Hepatocyte (in vitro differentiated cells): Measurements from ENCODE around the gene PPP2R2B. TPM values are rescaled to one million over a fixed set of nuclear protein-coding genes. Genes with fewer than 3 reads are reported as not detected.

Source experiments
- DNase-seq: peaks from one replicate; pipeline ENCODE4 v3.0.0-alpha.2; 2016; ENCODE audit warnings: low spot score
- H2AFZ ChIP-seq: fragments of 200-600 bp; sonication (generic); 2 replicates; pipeline ENCODE4 v1.6.0; 2016; ENCODE audit warnings: antibody characterized with exemption, mild to moderate bottlenecking
- H3K27ac ChIP-seq: fragments of 200-600 bp; sonication (generic); 2 replicates; pipeline ENCODE4 v1.5.1; 2016; ENCODE audit warnings: mild to moderate bottlenecking
- H3K27me3 ChIP-seq: fragments of 200-600 bp; sonication (generic); 2 replicates; pipeline ENCODE4 v1.6.1; 2016
- H3K36me3 ChIP-seq: fragments of 200-600 bp; sonication (generic); replicated peaks from 2 replicates; pipeline ENCODE4 v1.5.1; 2016; ENCODE audit warnings: low read depth; ENCODE audit not compliant: insufficient read depth
- H3K4me1 ChIP-seq: fragments of 200-600 bp; sonication (generic); 2 replicates; pipeline ENCODE4 v1.5.1; 2016; ENCODE audit warnings: mild to moderate bottlenecking, moderate library complexity; ENCODE audit not compliant: insufficient read depth
- H3K4me2 ChIP-seq: fragments of 200-600 bp; sonication (generic); 2 replicates; pipeline ENCODE4 v1.6.0; 2016
- H3K4me3 ChIP-seq: fragments of 200-600 bp; sonication (generic); 2 replicates; pipeline ENCODE4 v1.5.1; 2016; ENCODE audit warnings: mild to moderate bottlenecking
- H3K79me2 ChIP-seq: fragments of 200-600 bp; sonication (generic); 2 replicates; pipeline ENCODE4 v1.6.0; 2017; ENCODE audit warnings: mild to moderate bottlenecking
- H3K9me2 ChIP-seq: fragments of 200-600 bp; sonication (generic); replicated peaks from 2 replicates; pipeline ENCODE4 v1.6.0; 2017; ENCODE audit warnings: mild to moderate bottlenecking; ENCODE audit not compliant: insufficient read depth
- H3K9me3 ChIP-seq: fragments of 200-600 bp; sonication (generic); 2 replicates; pipeline ENCODE4 v1.5.1; 2016; ENCODE audit warnings: low read depth, mild to moderate bottlenecking
- H4K20me1 ChIP-seq: fragments of 200-600 bp; sonication (generic); 2 replicates; pipeline ENCODE4 v1.6.0; 2016; ENCODE audit warnings: mild to moderate bottlenecking; ENCODE audit not compliant: insufficient read depth, poor library complexity, severe bottlenecking
- CTCF ChIP-seq: fragments of 200-600 bp; sonication (generic); IDR thresholded peaks from 2 replicates; pipeline ENCODE4 v1.5.1; 2016; ENCODE audit warnings: antibody characterized with exemption, mild to moderate bottlenecking; ENCODE audit not compliant: poor library complexity
- EZH2 ChIP-seq: fragments of 200-600 bp; sonication (generic); IDR thresholded peaks from 2 replicates; pipeline ENCODE4 v1.6.1; 2016; ENCODE audit warnings: antibody characterized with exemption, mild to moderate bottlenecking, borderline replicate concordance
- EZH2phosphoT487 ChIP-seq: fragments of 200-600 bp; sonication (generic); IDR thresholded peaks from one replicate; pipeline ENCODE4 v1.6.1; 2018; ENCODE audit warnings: antibody characterized with exemption, mild to moderate bottlenecking, low read depth, moderate library complexity; ENCODE audit not compliant: unreplicated experiment, severe bottlenecking
- WGBS: methylation state at CpG from one replicate; pipeline ENCODE4 v1.1.6; 2016; ENCODE audit warnings: low lambda C conversion rate; ENCODE audit errors: missing lambda C conversion rate; 5-methylcytosine and 5-hydroxymethylcytosine counted together
- polyA plus RNA-seq: library from polyadenylated mRNA; unstranded; fragments of >200 nt; fragmentation: Nextera tagmentation; extraction: Ambion mirVana; gene quantifications from 2 replicates; pipeline ENCODE4 v1.2.1, GENCODE V29; 2016
- total RNA-seq: library from RNA; depleted of rRNA; stranded (reverse); fragments of >200 nt; gene quantifications from 2 replicates; pipeline ENCODE4 v1.2.3, GENCODE V29; 2014

PPP2R2B gene
- total and polyA plus RNA-seq, 2 experiments from 2014 or later: 2.3 to 3.2 TPM

GRCh38 chr5:146890731-146891440, 12.3 kb upstream of the PPP2R2B start:
- no peaks in the 10 kb centered on the region for H3K79me2 ChIP-seq
- peaks cover 4% of the 10 kb centered on the region for H3K4me1 ChIP-seq
- no peaks in the 10 kb centered on the region for H3K36me3 ChIP-seq
- no peak overlapping the region for H3K4me2 ChIP-seq
- 63% methylated on average over 1 of the region's 1 CpG for WGBS
- no peak for TF ChIP-seq EZH2phosphoT487
- TF ChIP-seq EZH2: no peak
- no peak for TF ChIP-seq CTCF
- H3K9me3 ChIP-seq: no peaks in the 10 kb centered on the region
- no peak overlapping the region for H3K4me3 ChIP-seq
- H2AFZ ChIP-seq: no peak overlapping the region
- H3K27me3 ChIP-seq: no peaks in the 10 kb centered on the region
- DNase-seq: no peak
- no peaks in the 10 kb centered on the region for H4K20me1 ChIP-seq
- H3K9me2 ChIP-seq: no peaks in the 10 kb centered on the region
- H3K27ac ChIP-seq: no peak overlapping the region

DNA sequence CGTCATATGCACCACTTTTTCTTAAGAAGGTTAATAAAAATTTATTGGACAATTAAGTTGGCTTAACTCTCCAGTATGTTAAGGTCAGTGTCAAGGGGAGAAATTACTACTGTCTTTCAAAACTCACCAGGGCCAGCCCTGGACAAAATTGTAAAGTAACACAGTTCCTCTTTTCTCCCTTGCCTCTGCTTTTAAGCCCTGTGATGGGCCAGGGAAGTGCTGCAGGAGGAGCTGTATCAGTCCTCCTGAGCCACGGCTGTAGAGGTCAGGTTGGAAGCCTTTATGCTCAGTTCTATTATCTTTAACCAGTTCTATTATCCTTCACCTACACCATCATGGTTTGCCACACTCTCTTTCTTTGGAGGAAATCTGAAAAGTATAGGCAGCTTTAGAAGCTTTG, 11.5 kb upstream of the PPP2R2B start:
- no peaks in the 10 kb centered on the region for H4K20me1 ChIP-seq
- WGBS: 65% methylated on average over 2 of the region's 2 CpGs
- TF ChIP-seq EZH2 (no peak), CTCF (no peak), EZH2phosphoT487 (no peak)

DNA sequence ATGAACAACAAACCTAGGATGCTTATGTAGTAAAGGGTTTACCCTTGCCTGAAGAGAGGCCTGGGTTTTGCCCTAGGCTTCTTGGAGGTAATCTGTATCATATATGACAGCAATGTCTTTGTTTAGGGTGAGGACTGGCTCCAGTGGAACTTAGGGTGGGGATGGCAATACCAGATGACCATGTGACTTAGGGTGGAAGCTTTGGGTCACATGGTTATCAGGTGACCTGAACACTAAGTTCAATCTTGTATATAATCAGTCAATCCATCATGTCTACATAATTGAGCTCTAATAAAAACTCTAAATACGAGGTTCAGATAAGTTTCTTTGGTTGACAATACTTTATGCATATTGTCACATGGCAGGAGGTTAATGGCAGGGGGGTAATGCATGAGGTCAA, 10.6 kb upstream of the PPP2R2B start:
- Histone ChIP-seq H3K9me3 (no peaks in the 10 kb centered on the region), H3K4me1 (peaks cover 10% of the 10 kb centered on the region), H2AFZ (no peak overlapping the region), H3K79me2 (no peaks in the 10 kb centered on the region), H3K4me2 (no peak overlapping the region), H3K4me3 (no peak overlapping the region), H3K9me2 (no peaks in the 10 kb centered on the region), H4K20me1 (no peaks in the 10 kb centered on the region), H3K27ac (no peak overlapping the region), H3K36me3 (no peaks in the 10 kb centered on the region), H3K27me3 (no peaks in the 10 kb centered on the region)
- TF ChIP-seq EZH2 (no peak), EZH2phosphoT487 (no peak), CTCF (no peak)
- no peak for DNase-seq
- WGBS: 64% methylated on average over 1 of the region's 1 CpG

More for the DNA sequence above, 11.5 kb upstream of the PPP2R2B start:
- Histone ChIP-seq H3K9me3 (no peaks in the 10 kb centered on the region), H2AFZ (no peak overlapping the region), H3K4me1 (peaks cover 4% of the 10 kb centered on the region), H3K4me2 (no peak overlapping the region), H3K27ac (no peak overlapping the region), H3K79me2 (no peaks in the 10 kb centered on the region), H3K27me3 (no peaks in the 10 kb centered on the region), H3K36me3 (no peaks in the 10 kb centered on the region), H3K9me2 (no peaks in the 10 kb centered on the region), H3K4me3 (no peak overlapping the region)
- DNase-seq: no peak
